Muscle layer of duodenum (tissue), 2 donors: Measurements from ENCODE around the gene HSPB2.
"Not testable (repeated sequence)": the region's sequence is repeated elsewhere in the genome, so short reads cannot be mapped to it uniquely, and the experiment has no call there.

Experiments used
- H3K27ac ChIP-seq: one replicate; pipeline ENCODE4 v1.7.0; 2013; ENCODE audit warnings: mild to moderate bottlenecking, low read length
- H3K27me3 ChIP-seq: one replicate; pipeline ENCODE4 v1.7.0; 2013; ENCODE audit warnings: low read depth, mild to moderate bottlenecking, control low read depth, low read length
- H3K36me3 ChIP-seq, 2 donors: one replicate each; pipeline ENCODE4 v1.7.0; 2013; ENCODE audit warnings: low read length in 2 of 2, control low read depth in 1 of 2, mild to moderate bottlenecking in 1 of 2; ENCODE audit not compliant: insufficient read depth in 2 of 2, control insufficient read depth in 1 of 2
- H3K4me1 ChIP-seq, 2 donors: one replicate each; pipeline ENCODE4 v1.7.0; 2013; ENCODE audit warnings: low read length in 2 of 2, mild to moderate bottlenecking in 2 of 2, control low read depth in 1 of 2, moderate library complexity in 1 of 2; ENCODE audit not compliant: insufficient read depth in 2 of 2, control insufficient read depth in 1 of 2
- H3K4me3 ChIP-seq, 2 donors: one replicate each; pipeline ENCODE4 v1.7.0; 2013; ENCODE audit warnings: low read length in 2 of 2, low read depth in 1 of 2, mild to moderate bottlenecking in 1 of 2
- H3K9me3 ChIP-seq, 2 donors: one replicate each; pipeline ENCODE4 v1.7.0; 2013; ENCODE audit warnings: low read length in 2 of 2, control low read depth in 1 of 2, mild to moderate bottlenecking in 1 of 2; ENCODE audit not compliant: control insufficient read depth in 1 of 2
- donor health status: healthy.

HSPB2 gene

GRCh38 chr11:111912535-111912934 lies at the start of gene HSPB2:
Gene HSPB2, plus strand, starts transcription at chr11:111912734. Its CDS starts 96 bp downstream, at chr11:111912830.
- H3K27me3 ChIP-seq, result no peaks in the 10 kb centered on the region
- H3K27ac ChIP-seq, result peak within 1 kb of the TSS; percentile 94
- peaks cover 4 to 39% of the 10 kb centered on the region in 2 donors for H3K36me3 ChIP-seq
- H3K4me3 ChIP-seq, result peak within 1 kb of the TSS; percentile 60
- H3K4me1 ChIP-seq, result peaks cover 0 to 20% of the 10 kb centered on the region in 2 donors
- no peaks in the 10 kb centered on the region for H3K9me3 ChIP-seq

- no peaks in the 10 kb centered on the region for H3K9me3 ChIP-seq
- peak overlapping the region; percentile 92 for H3K4me3 ChIP-seq
- H3K4me1 ChIP-seq, result peaks cover 7 to 8% of the 10 kb centered on the region in 2 donors
- no peaks in the 10 kb centered on the region for H3K27me3 ChIP-seq
- peaks cover 12 to 35% of the 10 kb centered on the region in 2 donors for H3K36me3 ChIP-seq
- no peak overlapping the region for H3K27ac ChIP-seq
Measured at GRCh38 chr11:111870113-111870512, 42.4 kb upstream of the HSPB2 start.

- Histone ChIP-seq H3K4me3 (peak overlapping the region; percentile 92), H3K4me1 (peaks cover 7 to 8% of the 10 kb centered on the region in 2 donors), H3K36me3 (peaks cover 16 to 31% of the 10 kb centered on the region in 2 donors), H3K27ac (peak overlapping the region; percentile 84), H3K9me3 (no peaks in the 10 kb centered on the region), H3K27me3 (no peaks in the 10 kb centered on the region)
Measured at GRCh38 chr11:111870522-111870885, 42.0 kb upstream of the HSPB2 start.

GRCh38 chr11:111870886-111871692 lies 41.4 kb upstream of the HSPB2 start, which contains the start of gene ALG9:
Gene ALG9, minus strand, starts transcription at chr11:111871581. Its CDS starts 99 bp downstream, at chr11:111871482.
- H3K36me3 ChIP-seq, result peaks cover 18 to 26% of the 10 kb centered on the region in 2 donors
- H3K27ac ChIP-seq, result peak within 1 kb of the TSS; percentile 84
- no peaks in the 10 kb centered on the region for H3K9me3 ChIP-seq
- H3K4me1 ChIP-seq, result peaks cover 7 to 8% of the 10 kb centered on the region in 2 donors
- H3K27me3 ChIP-seq, result no peaks in the 10 kb centered on the region
- H3K4me3 ChIP-seq, result peak within 1 kb of the TSS; percentile 92

GRCh38 chr11:111871693-111872161 lies 40.8 kb upstream of the HSPB2 start:
- H3K36me3 ChIP-seq, result peaks cover 18 to 20% of the 10 kb centered on the region in 2 donors
- peaks cover 7 to 8% of the 10 kb centered on the region in 2 donors for H3K4me1 ChIP-seq
- H3K27me3 ChIP-seq, result no peaks in the 10 kb centered on the region
- H3K27ac ChIP-seq, result peak overlapping the region; percentile 84
- no peaks in the 10 kb centered on the region for H3K9me3 ChIP-seq
- H3K4me3 ChIP-seq, result peak overlapping the region; percentile 92

GRCh38 chr11:111878385-111878848 lies 34.1 kb upstream of the HSPB2 start:
- no peaks in the 10 kb centered on the region for H3K27me3 ChIP-seq
- no peaks in the 10 kb centered on the region for H3K9me3 ChIP-seq
- H3K4me3 ChIP-seq, result peak overlapping the region; percentile 74 to 89
- peaks cover 3 to 10% of the 10 kb centered on the region in 2 donors for H3K36me3 ChIP-seq
- H3K4me1 ChIP-seq, result peaks cover 0 to 5% of the 10 kb centered on the region in 2 donors
- H3K27ac ChIP-seq, result peak overlapping the region; percentile 93

GRCh38 chr11:111878849-111879636 lies 33.5 kb upstream of the HSPB2 start, which contains the start of the genes CFAP68 and FDXACB1:
Gene CFAP68, plus strand, starts transcription at chr11:111879541. Its CDS starts 20 bp downstream, at chr11:111879561.
Gene FDXACB1, minus strand, starts transcription at chr11:111879165. Its CDS starts 33 bp downstream, at chr11:111879132.
- H3K36me3 ChIP-seq, result peaks cover 3 to 12% of the 10 kb centered on the region in 2 donors
- H3K4me3 ChIP-seq, result peak within 1 kb of the TSS; percentile 74 to 89
- H3K27ac ChIP-seq, result peak within 1 kb of the TSS; percentile 93
- H3K27me3 ChIP-seq, result no peaks in the 10 kb centered on the region
- no peaks in the 10 kb centered on the region for H3K9me3 ChIP-seq
- H3K4me1 ChIP-seq, result peaks cover 0 to 5% of the 10 kb centered on the region in 2 donors

GRCh38 chr11:111879637-111879960 lies 32.9 kb upstream of the HSPB2 start:
- Histone ChIP-seq H3K27me3 (no peaks in the 10 kb centered on the region), H3K9me3 (no peaks in the 10 kb centered on the region), H3K27ac (peak overlapping the region; percentile 93), H3K4me1 (peaks cover 0 to 5% of the 10 kb centered on the region in 2 donors), H3K4me3 (peak overlapping the region; percentile 74 to 89), H3K36me3 (peaks cover 3 to 12% of the 10 kb centered on the region in 2 donors)

GRCh38 chr11:111882202-111882601 lies 30.3 kb upstream of the HSPB2 start:
- peaks cover 0 to 5% of the 10 kb centered on the region in 2 donors for H3K4me1 ChIP-seq
- peaks cover 3% of the 10 kb centered on the region in 2 donors for H3K36me3 ChIP-seq
- no peaks in the 10 kb centered on the region for H3K9me3 ChIP-seq
- H3K27ac ChIP-seq, result no peak overlapping the region
- H3K4me3 ChIP-seq, result no peak overlapping the region
- H3K27me3 ChIP-seq, result no peaks in the 10 kb centered on the region

- H3K4me3 ChIP-seq, H3K4me1 ChIP-seq, H3K9me3 ChIP-seq, H3K27me3 ChIP-seq, H3K27ac ChIP-seq, H3K36me3 ChIP-seq: not testable (repeated sequence)
Measured at GRCh38 chr11:111885053-111885452, 27.5 kb upstream of the HSPB2 start.

- Histone ChIP-seq H3K4me3 (no peak overlapping the region), H3K9me3 (no peaks in the 10 kb centered on the region), H3K36me3 (peaks cover 0 to 3% of the 10 kb centered on the region in 2 donors), H3K4me1 (no peaks in the 10 kb centered on the region), H3K27me3 (no peaks in the 10 kb centered on the region), H3K27ac (no peak overlapping the region)
Measured at GRCh38 chr11:111886032-111886431, 26.5 kb upstream of the HSPB2 start.
